Testis (tissue), 3 donors: ENCODE measurements around the gene HFE. TPM values are rescaled to one million over a fixed set of nuclear protein-coding genes. Genes with fewer than 3 reads are reported as not detected.

ENCODE experiments used
- DNase-seq: peaks from one replicate; pipeline ENCODE4 v3.0.0-alpha.2; 2019
- H3K27ac ChIP-seq, 2 donors: fragments of 200-600 bp; sonication (generic); one replicate each; pipeline ENCODE4 v1.5.1; 2019
- H3K27me3 ChIP-seq: fragments of 200-600 bp; sonication (generic); one replicate; pipeline ENCODE4 v1.5.1; 2019
- H3K36me3 ChIP-seq: fragments of 200-600 bp; sonication (generic); one replicate; pipeline ENCODE4 v1.5.1; 2017; ENCODE audit warnings: low read depth; ENCODE audit errors: missing control alignments
- H3K4me1 ChIP-seq: fragments of 200-600 bp; sonication (generic); one replicate; pipeline ENCODE4 v1.5.1; 2019
- H3K4me3 ChIP-seq, 2 donors: fragments of 200-600 bp; sonication (generic); one replicate each; pipeline ENCODE4 v1.5.1; 2017 to 2019
- H3K9me3 ChIP-seq: fragments of 200-600 bp; sonication (generic); one replicate; pipeline ENCODE4 v1.5.1; 2017
- CTCF ChIP-seq, 3 experiments: fragments of 450-650 bp in 2 of 3; fragments of 200-600 bp in 1 of 3; sonication (generic) in 1 of 3; IDR thresholded peaks; one replicate each; pipeline ENCODE4 v1.5.1; 2016 to 2019; ENCODE audit warnings: antibody characterized with exemption in 3 of 3, mild to moderate bottlenecking in 2 of 3, moderate library complexity in 1 of 3
- POLR2A ChIP-seq: fragments of 450-650 bp; IDR thresholded peaks from one replicate; pipeline ENCODE4 v1.6.1; 2017; ENCODE audit warnings: antibody characterized with exemption, mild to moderate bottlenecking, moderate library complexity
- WGBS, 2 donors: methylation state at CpG; one replicate each; pipeline ENCODE4 v1.1.5; 2018; 5-methylcytosine and 5-hydroxymethylcytosine counted together
- intact Hi-C: fragments of 100-400 bp; cut with DNase I; formaldehyde crosslinking; loops from one replicate; pipeline ENCODE4 v1.15.1; 2023; ENCODE audit warnings: low total_unique reads
- polyA plus RNA-seq: library from polyadenylated mRNA; stranded (reverse); fragments of 350-450 nt; fragmentation: Illumina TruSeq; extraction: RNeasy Lipid Tissue Mini Kit (QIAGEN cat#74804); gene quantifications from one replicate; pipeline ENCODE4 v1.2.3, GENCODE V29; 2014; ENCODE audit warnings: low read depth, low replicate concordance; ENCODE audit not compliant: insufficient read depth
- total RNA-seq, 2 donors: library from RNA; depleted of rRNA; stranded (reverse); fragments of >200 nt; gene quantifications; one replicate each; pipeline ENCODE4 v1.2.3, GENCODE V29; 2016

The HFE gene
- total and polyA plus RNA-seq, 3 donors from 2014 or later: 4.1 to 5.1 (median 4.8) TPM

GRCh38 chr6:26121141-26122004, 34.1 kb downstream of the HFE start:
- Histone ChIP-seq H3K4me3 (peak overlapping the region in 1 of 2 donors; percentile 3), H3K9me3 (no peaks in the 10 kb centered on the region), H3K4me1 (no peaks in the 10 kb centered on the region), H3K36me3 (no peaks in the 10 kb centered on the region), H3K27me3 (no peaks in the 10 kb centered on the region), H3K27ac (peak overlapping the region in 1 of 2 donors; percentile 95)
- intact Hi-C loops: no loop called here
- no peak for DNase-seq
- TF ChIP-seq CTCF (IDR thresholded peaks at IDR 0.05) (no peak), POLR2A (no peak)
- WGBS, 2 donors: 61 to 79% methylated on average over 18 of the region's 18 CpGs

DNA sequence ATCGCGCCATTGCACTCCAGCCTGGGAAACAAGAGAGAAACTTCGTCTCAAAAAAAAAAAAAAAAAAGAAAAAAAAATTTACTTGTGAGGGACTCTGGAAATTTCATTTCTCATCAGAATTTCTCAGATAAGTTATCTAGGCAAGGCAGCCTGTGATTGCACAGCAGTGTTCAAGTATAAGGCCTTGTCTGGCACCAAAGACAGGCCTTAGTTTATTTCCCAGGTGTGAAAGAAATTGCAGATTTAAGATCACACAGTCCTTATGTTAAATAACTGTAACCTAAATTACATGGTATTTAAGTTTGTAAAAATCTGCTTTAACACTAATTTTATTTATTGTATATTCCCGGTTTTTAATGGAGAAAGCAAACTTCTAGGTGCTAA, 34.8 kb downstream of the HFE start:
- no peak for TF ChIP-seq POLR2A
- no peak for TF ChIP-seq CTCF (IDR thresholded peaks at IDR 0.05)
- no peaks in the 10 kb centered on the region for H3K9me3 ChIP-seq
- no peaks in the 10 kb centered on the region for H3K36me3 ChIP-seq
- H3K27me3 ChIP-seq: no peaks in the 10 kb centered on the region
- intact Hi-C loops: no loop called here
- peak overlapping the region in 1 of 2 donors; percentile 84 for H3K4me3 ChIP-seq
- H3K27ac ChIP-seq: peak overlapping the region; percentile 92 to 95
- WGBS, 2 donors: 62 to 66% methylated on average over 4 of the region's 4 CpGs
- peaks cover 5% of the 10 kb centered on the region for H3K4me1 ChIP-seq
- no peak for DNase-seq

DNA sequence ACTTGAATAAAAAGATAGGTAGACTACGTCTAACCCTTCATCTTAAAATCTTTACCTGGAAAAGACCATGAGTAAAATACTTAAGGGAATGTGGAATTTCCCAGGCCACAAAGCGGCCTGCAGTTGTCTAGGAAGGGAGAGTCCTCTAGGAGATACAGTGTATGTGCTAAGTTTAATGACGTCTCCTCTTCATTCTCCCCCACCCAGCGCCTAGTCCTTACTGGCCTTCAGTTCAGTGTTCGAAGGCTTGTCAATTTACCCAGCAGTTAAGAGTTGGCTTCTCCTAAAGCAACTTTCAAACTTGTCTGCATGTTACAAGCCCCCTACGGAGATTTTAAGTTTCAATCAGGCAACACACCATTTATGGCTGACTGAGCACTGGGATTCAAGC, 35.2 kb downstream of the HFE start:
- H3K27ac ChIP-seq: peak overlapping the region; percentile 92 to 95
- 29 to 34% methylated on average over 6 of the region's 6 CpGs for WGBS, 2 donors
- no peak for DNase-seq
- no peak for TF ChIP-seq POLR2A
- no peak for TF ChIP-seq CTCF (IDR thresholded peaks at IDR 0.05)
- intact Hi-C loops: no loop called here
- H3K36me3 ChIP-seq: no peaks in the 10 kb centered on the region
- peak overlapping the region; percentile 80 to 84 for H3K4me3 ChIP-seq
- peaks cover 9% of the 10 kb centered on the region for H3K4me1 ChIP-seq
- H3K9me3 ChIP-seq: no peaks in the 10 kb centered on the region
- H3K27me3 ChIP-seq: no peaks in the 10 kb centered on the region

DNA sequence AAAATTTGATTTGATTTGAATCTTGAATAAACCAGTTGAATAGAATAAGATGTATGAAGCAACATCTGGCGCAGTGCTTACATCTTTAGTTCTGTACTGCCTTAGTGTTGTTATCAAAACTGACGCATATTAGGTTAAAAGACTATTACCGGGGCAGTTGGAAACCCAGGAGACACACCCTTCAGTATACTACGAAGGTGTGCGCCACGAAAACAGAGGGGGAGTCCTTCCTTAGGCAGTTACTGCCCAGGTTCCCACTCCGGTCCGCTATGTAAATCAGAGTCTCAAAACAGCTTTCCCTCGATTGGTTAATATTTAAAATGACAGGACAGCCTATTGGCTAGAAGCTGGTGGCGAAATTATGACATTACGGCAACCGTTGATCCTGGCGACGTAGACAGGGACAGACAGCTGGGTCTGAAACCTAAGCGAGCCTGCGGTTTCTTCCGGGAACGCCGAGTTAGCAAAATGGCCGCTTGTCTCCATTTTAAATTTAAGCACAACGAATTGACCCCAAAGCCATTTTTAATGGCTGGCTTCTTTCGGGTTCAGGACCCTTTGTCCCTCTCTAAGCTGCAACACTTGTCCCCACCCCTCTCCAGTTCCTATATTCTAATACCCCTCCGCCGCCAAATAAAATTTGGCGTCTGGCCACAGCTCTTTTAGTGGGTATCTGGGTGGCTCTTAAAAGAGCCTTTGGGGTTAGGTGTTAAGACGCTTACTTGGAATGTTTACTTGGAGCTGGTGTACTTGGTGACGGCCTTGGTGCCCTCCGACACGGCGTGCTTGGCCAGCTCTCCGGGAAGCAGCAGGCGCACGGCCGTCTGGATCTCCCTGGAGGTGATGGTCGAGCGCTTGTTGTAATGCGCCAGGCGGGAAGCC, 35.8 kb downstream of the HFE start:
- TF ChIP-seq CTCF (IDR thresholded peaks at IDR 0.05): peak in 1 of 3 experiments; percentile 13
- TF ChIP-seq POLR2A: no peak
- peaks cover 10% of the 10 kb centered on the region for H3K4me1 ChIP-seq
- H3K9me3 ChIP-seq: no peaks in the 10 kb centered on the region
- DNase-seq: peak; percentile 98
- 1 to 2% methylated on average over 38 of the region's 38 CpGs for WGBS, 2 donors
- peak overlapping the region; percentile 92 to 95 for H3K27ac ChIP-seq
- H3K27me3 ChIP-seq: no peaks in the 10 kb centered on the region
- peak overlapping the region; percentile 80 to 84 for H3K4me3 ChIP-seq
- H3K36me3 ChIP-seq: no peaks in the 10 kb centered on the region
- intact Hi-C loops: no loop called here
